H9 (cell line): Measurements from ENCODE around the gene CADPS2. TPM values are rescaled to one million over a fixed set of nuclear protein-coding genes. Genes with fewer than 3 reads are reported as not detected.

Source experiments
- DNase-seq: peaks from one replicate; pipeline ENCODE4 v3.0.0-alpha.2; 2017
- H2AFZ ChIP-seq: one replicate; pipeline ENCODE4 v1.6.1; 2013; ENCODE audit warnings: mild to moderate bottlenecking, low read length, control low read depth, moderate library complexity
- H2AK5ac ChIP-seq: 2 replicates; pipeline ENCODE4 v1.6.1; 2013; ENCODE audit warnings: low read length, control low read depth, mixed read lengths; ENCODE audit not compliant: insufficient read length
- H2BK120ac ChIP-seq: one replicate; pipeline ENCODE4 v1.6.1; 2013; ENCODE audit warnings: low read depth, mild to moderate bottlenecking, low read length, control low read depth, inconsistent platforms; ENCODE audit not compliant: poor library complexity, severe bottlenecking
- H2BK12ac ChIP-seq: 2 replicates; pipeline ENCODE4 v1.6.1; 2013; ENCODE audit warnings: low read length, control low read depth, mixed read lengths, low read depth; ENCODE audit not compliant: insufficient read length
- H2BK15ac ChIP-seq: 2 replicates; pipeline ENCODE4 v1.6.1; 2013; ENCODE audit warnings: low read depth, low read length, control low read depth
- H2BK20ac ChIP-seq: one replicate; pipeline ENCODE4 v1.6.1; 2013; ENCODE audit warnings: low read depth, mild to moderate bottlenecking, low read length, control low read depth, inconsistent platforms; ENCODE audit not compliant: poor library complexity, severe bottlenecking
- H2BK5ac ChIP-seq: 2 replicates; pipeline ENCODE4 v1.6.1; 2013; ENCODE audit warnings: low read length, control low read depth, mixed read lengths; ENCODE audit not compliant: insufficient read length
- H3K14ac ChIP-seq: 2 replicates; pipeline ENCODE4 v1.6.1; 2013; ENCODE audit warnings: low read length, control low read depth; ENCODE audit not compliant: insufficient read depth
- H3K18ac ChIP-seq: 2 replicates; pipeline ENCODE4 v1.6.1; 2013; ENCODE audit warnings: low read depth, mild to moderate bottlenecking, mixed read lengths, low read length, control low read depth; ENCODE audit not compliant: insufficient read length
- H3K23ac ChIP-seq: 2 replicates; pipeline ENCODE4 v1.6.1; 2013; ENCODE audit warnings: low read length, control low read depth, mixed read lengths, low read depth; ENCODE audit not compliant: insufficient read length
- H3K23me2 ChIP-seq: 2 replicates; pipeline ENCODE4 v1.6.1; 2013; ENCODE audit warnings: low read depth, mild to moderate bottlenecking, mixed read lengths, low read length, control low read depth; ENCODE audit not compliant: insufficient read length, poor library complexity, severe bottlenecking
- H3K27ac ChIP-seq: 2 replicates; pipeline ENCODE4 v1.5.1; 2013; ENCODE audit warnings: low read length, control low read depth, mixed read lengths, low read depth; ENCODE audit not compliant: insufficient read length
- H3K27me3 ChIP-seq: 2 replicates; pipeline ENCODE4 v1.6.1; 2013; ENCODE audit warnings: low read length, control low read depth, inconsistent platforms; ENCODE audit not compliant: insufficient read depth
- H3K4ac ChIP-seq: 2 replicates; pipeline ENCODE4 v1.6.1; 2013; ENCODE audit warnings: low read depth, mild to moderate bottlenecking, control low read depth, inconsistent platforms, low read length, moderate library complexity
- H3K4me1 ChIP-seq: 2 replicates; pipeline ENCODE4 v1.6.1; 2013; ENCODE audit warnings: low read length, control low read depth, inconsistent platforms; ENCODE audit not compliant: insufficient read depth
- H3K4me2 ChIP-seq: 2 replicates; pipeline ENCODE4 v1.6.1; 2013; ENCODE audit warnings: low read length, control low read depth, mixed read lengths; ENCODE audit not compliant: insufficient read length, insufficient read depth
- H3K56ac ChIP-seq: 2 replicates; pipeline ENCODE4 v1.6.1; 2013; ENCODE audit warnings: low read depth, mild to moderate bottlenecking, mixed read lengths, low read length, control low read depth; ENCODE audit not compliant: insufficient read length
- H3K79me1 ChIP-seq: 2 replicates; pipeline ENCODE4 v1.6.1; 2013; ENCODE audit warnings: low read depth, mild to moderate bottlenecking, moderate library complexity, low read length, control low read depth, inconsistent platforms; ENCODE audit not compliant: insufficient read depth, poor library complexity, severe bottlenecking
- H3K79me2 ChIP-seq: 2 replicates; pipeline ENCODE4 v1.6.1; 2013; ENCODE audit warnings: low read length, control low read depth, inconsistent platforms; ENCODE audit not compliant: insufficient read depth
- H3K9ac ChIP-seq: 2 replicates; pipeline ENCODE4 v1.6.1; 2013; ENCODE audit warnings: low read length, control low read depth, mixed read lengths; ENCODE audit not compliant: insufficient read length; ENCODE audit errors: extremely low read depth
- H3K9me3 ChIP-seq: one replicate; pipeline ENCODE4 v1.6.1; 2013; ENCODE audit warnings: low read depth, low read length, inconsistent platforms; ENCODE audit not compliant: control insufficient read depth
- H3T11ph ChIP-seq: one replicate; pipeline ENCODE4 v1.6.1; 2013; ENCODE audit warnings: mild to moderate bottlenecking, low read length, control low read depth, inconsistent platforms
- H4K20me1 ChIP-seq: one replicate; pipeline ENCODE4 v1.6.1; 2013; ENCODE audit not compliant: control insufficient read depth, insufficient read length, insufficient read depth
- H4K5ac ChIP-seq: 2 replicates; pipeline ENCODE4 v1.6.1; 2013; ENCODE audit warnings: low read depth, mild to moderate bottlenecking, mixed read lengths, low read length, control low read depth; ENCODE audit not compliant: insufficient read length
- H4K8ac ChIP-seq: replicated peaks from 2 replicates; pipeline ENCODE4 v1.6.1; 2013; ENCODE audit warnings: low read length, control low read depth, mixed read lengths, low read depth; ENCODE audit not compliant: insufficient read length
- H4K91ac ChIP-seq: 2 replicates; pipeline ENCODE4 v1.6.1; 2013; ENCODE audit warnings: low read depth, mild to moderate bottlenecking, moderate library complexity, mixed read lengths, low read length, control low read depth; ENCODE audit not compliant: insufficient read length
- H3K27ac Mint-ChIP-seq, 3 experiments: 2 replicates in 2 of 3; 3 replicates in 1 of 3; pipeline ENCODE4 v1.8.0; 2020 to 2021; ENCODE audit warnings: mixed read lengths in 3 of 3, mild to moderate bottlenecking in 1 of 3, moderate library complexity in 1 of 3
- H3K27me3 Mint-ChIP-seq: 2 replicates; pipeline ENCODE4 v1.8.0; 2021; ENCODE audit warnings: low read depth, mild to moderate bottlenecking, moderate library complexity, mixed read lengths
- H3K36me3 Mint-ChIP-seq, 3 experiments: 2 replicates in 2 of 3; 3 replicates in 1 of 3; pipeline ENCODE4 v1.8.0; 2020 to 2021; ENCODE audit warnings: low read depth in 3 of 3, mixed read lengths in 3 of 3; ENCODE audit not compliant: insufficient read depth in 1 of 3
- H3K4me1 Mint-ChIP-seq, 2 experiments: 2 replicates each; pipeline ENCODE4 v1.8.0; 2020; ENCODE audit warnings: mixed read lengths in 2 of 2
- H3K4me3 Mint-ChIP-seq, 2 experiments: 2 replicates in 1 of 2; 3 replicates in 1 of 2; pipeline ENCODE4 v1.8.0; 2020 to 2021; ENCODE audit warnings: mild to moderate bottlenecking in 2 of 2, mixed read lengths in 2 of 2, moderate library complexity in 1 of 2
- H3K9me3 Mint-ChIP-seq, 2 experiments: 2 replicates in 1 of 2; 3 replicates in 1 of 2; pipeline ENCODE4 v1.8.0; 2020; ENCODE audit warnings: mild to moderate bottlenecking in 2 of 2, mixed read lengths in 2 of 2, moderate library complexity in 1 of 2
- CTCF ChIP-seq: fragments of 200-600 bp; sonication (generic); conservative IDR thresholded peaks from 3 replicates; pipeline ENCODE4 v1.8.0; 2021; ENCODE audit warnings: antibody characterized with exemption, mild to moderate bottlenecking
- WGBS: extraction: QIAGEN DNeasy Blood & Tissue Kit; methylation state at CpG from one replicate; pipeline ENCODE4 v1.1.7; 2013; ENCODE audit warnings: missing lambda C conversion rate, low lambda C conversion rate, mixed read lengths; ENCODE audit not compliant: insufficient read length; ENCODE audit errors: extremely low coverage; 5-methylcytosine and 5-hydroxymethylcytosine counted together
- total RNA-seq: library from RNA; stranded (reverse); gene quantifications from 2 replicates; pipeline ENCODE4 v1.2.1, GENCODE V29; 2021

Gene CADPS2
- total RNA-seq, 1 experiment from 2014 or later = 7.1 TPM

- H3K4me1 Mint-ChIP-seq = peaks cover 52 to 54% of the 10 kb centered on the region in 2 experiments
- Histone ChIP-seq H3K23me2 (no peaks in the 10 kb centered on the region), H2BK5ac (no peak overlapping the region), H4K8ac (no peak overlapping the region), H2AK5ac (no peak overlapping the region), H3K27ac (no peak overlapping the region), H3K9me3 (no peaks in the 10 kb centered on the region), H2BK15ac (no peak overlapping the region), H3K14ac (no peak overlapping the region), H3K79me2 (peaks cover 4% of the 10 kb centered on the region; the same call in 1 of the 2 replicates), H3K4me2 (no peak overlapping the region), H4K20me1 (no peaks in the 10 kb centered on the region), H3K27me3 (no peaks in the 10 kb centered on the region), H2BK20ac (no peak overlapping the region), H3K79me1 (no peaks in the 10 kb centered on the region), H3K4ac (no peak overlapping the region), H2BK120ac (no peak overlapping the region), H4K91ac (no peak overlapping the region), H3K9ac (no peak overlapping the region), H3K56ac (no peak overlapping the region), H2AFZ (no peak overlapping the region), H4K5ac (no peak overlapping the region), H3K4me1 (peaks cover 25% of the 10 kb centered on the region; the same call in 1 of the 2 replicates), H3K23ac (no peak overlapping the region), H3K18ac (no peak overlapping the region), H2BK12ac (no peak overlapping the region), H3T11ph (no peak overlapping the region)
- peaks cover 6 to 9% of the 10 kb centered on the region in 2 experiments for H3K9me3 Mint-ChIP-seq
- H3K4me3 Mint-ChIP-seq = no peak overlapping the region
- H3K27ac Mint-ChIP-seq = no peak overlapping the region
- no peak for DNase-seq
- no CpG with 5 or more reads among the region's 4 CpGs for WGBS
- no peak for TF ChIP-seq CTCF
- no peaks in the 10 kb centered on the region; the same call in 1 of the 2 replicates for H3K27me3 Mint-ChIP-seq
- peaks cover 7 to 9% (median 9%) of the 10 kb centered on the region in 3 experiments; a peak in 6 of 7 replicates for H3K36me3 Mint-ChIP-seq
These were observed 211.8 kb downstream of the CADPS2 start for GRCh38 chr7:122674502-122674901.
